HG03575 (cell line): ENCODE results near the gene ZNF107.
"Not testable (repeated sequence)": the region's sequence is repeated elsewhere in the genome, so short reads cannot be mapped to it uniquely, and the experiment has no call there.

Experiments used
- ATAC-seq: cut with Tn5 transposase; IDR thresholded peaks from one replicate; pipeline ENCODE4 v1.9.1; 2021; ENCODE audit not compliant: unreplicated experiment, insufficient number of reproducible peaks, low FRiP score; ENCODE audit errors: extremely low read depth

Gene ZNF107

GRCh38 chr7:64642046-64642445 is 23.9 kb upstream of the ZNF107 start:
- no peak for ATAC-seq

- no peak for ATAC-seq
Measured at GRCh38 chr7:64642875-64643274, 23.1 kb upstream of the ZNF107 start.

GRCh38 chr7:64643566-64643965 is 22.4 kb upstream of the ZNF107 start:
- ATAC-seq = no peak

- no peak for ATAC-seq
Measured at GRCh38 chr7:64651203-64651602, 14.7 kb upstream of the ZNF107 start.

GRCh38 chr7:64651632-64652165 is 14.2 kb upstream of the ZNF107 start:
- no peak for ATAC-seq

- no peak for ATAC-seq
Measured at GRCh38 chr7:64653721-64654401, 12.1 kb upstream of the ZNF107 start.

- ATAC-seq = no peak
Measured at GRCh38 chr7:64654796-64655548, 11.0 kb upstream of the ZNF107 start.

GRCh38 chr7:64655811-64656210 is 10.1 kb upstream of the ZNF107 start:
- no peak for ATAC-seq

- no peak for ATAC-seq
Measured at GRCh38 chr7:64656489-64656888, 9.4 kb upstream of the ZNF107 start.

GRCh38 chr7:64662091-64662490 is 3.8 kb upstream of the ZNF107 start:
- ATAC-seq = not testable (repeated sequence)

- ATAC-seq = no peak
Measured at GRCh38 chr7:64666663-64667050, 724 bp downstream of the ZNF107 start.

- ATAC-seq = no peak
Measured at GRCh38 chr7:64667311-64667710, 1.4 kb downstream of the ZNF107 start.

- ATAC-seq = no peak
Measured at GRCh38 chr7:64672414-64672813, 6.5 kb downstream of the ZNF107 start.

GRCh38 chr7:64685091-64685490 is 19.2 kb downstream of the ZNF107 start:
- no peak for ATAC-seq

GRCh38 chr7:64685741-64686140 is 19.8 kb downstream of the ZNF107 start:
- ATAC-seq = no peak

- ATAC-seq = no peak
Measured at GRCh38 chr7:64686493-64687184, 20.7 kb downstream of the ZNF107 start.

GRCh38 chr7:64687249-64687648 is 21.3 kb downstream of the ZNF107 start:
- no peak for ATAC-seq

GRCh38 chr7:64688988-64689387 is 23.1 kb downstream of the ZNF107 start:
- no peak for ATAC-seq

GRCh38 chr7:64691831-64692230 is 25.9 kb downstream of the ZNF107 start:
- no peak for ATAC-seq

GRCh38 chr7:64697863-64698262 is 31.9 kb downstream of the ZNF107 start:
- ATAC-seq = not testable (repeated sequence)
